Measurements from ENCODE around the gene RPA3. TPM values are rescaled to one million over a fixed set of nuclear protein-coding genes. Genes with fewer than 3 reads are reported as not detected.

Gene RPA3
- total RNA-seq, 1 experiment from 2014 or later, result 108 TPM

- Mint-ChIP-seq H3K4me1 (peaks cover 3 to 4% of the 10 kb centered on the region in 2 experiments; a peak in 1 of 4 replicates), H3K9me3 (peaks cover 33 to 37% of the 10 kb centered on the region in 2 experiments)
- WGBS (ENCODE audit: extremely low coverage, insufficient read length, low lambda C conversion rate), result no CpG with 5 or more reads among the region's 1 CpG
Measured at GRCh38 chr7:7630626-7631329, 87.6 kb downstream of the RPA3 start.

More at GRCh38 chr7:7630626-7631329, 87.6 kb downstream of the RPA3 start:
- Histone ChIP-seq H2AK5ac (ENCODE audit: insufficient read length, low read length) (no peak overlapping the region), H2BK120ac (ENCODE audit: low read depth, low read length, poor library complexity, severe bottlenecking) (no peak overlapping the region), H3K4me1 (ENCODE audit: insufficient read depth, low read length) (no peaks in the 10 kb centered on the region), H3K23ac (ENCODE audit: insufficient read length, low read depth, low read length) (no peak overlapping the region), H3K9me3 (ENCODE audit: control insufficient read depth, low read depth, low read length) (no peaks in the 10 kb centered on the region), H2BK5ac (ENCODE audit: insufficient read length, low read length) (no peak overlapping the region), H3K27me3 (ENCODE audit: insufficient read depth, low read length) (no peaks in the 10 kb centered on the region), H4K5ac (ENCODE audit: insufficient read length, low read depth, low read length) (no peak overlapping the region), H2AFZ (ENCODE audit: low read length) (no peak overlapping the region), H3K79me2 (ENCODE audit: insufficient read depth, low read length) (no peaks in the 10 kb centered on the region), H3K18ac (ENCODE audit: insufficient read length, low read depth, low read length) (no peak overlapping the region), H4K20me1 (ENCODE audit: control insufficient read depth, insufficient read depth, insufficient read length) (no peaks in the 10 kb centered on the region), H2BK20ac (ENCODE audit: low read depth, low read length, poor library complexity, severe bottlenecking) (no peak overlapping the region), H3K27ac (ENCODE audit: insufficient read length, low read depth, low read length) (no peak overlapping the region), H3K79me1 (ENCODE audit: insufficient read depth, low read depth, low read length, poor library complexity, severe bottlenecking) (no peaks in the 10 kb centered on the region), H2BK15ac (ENCODE audit: low read depth, low read length) (no peak overlapping the region), H4K91ac (ENCODE audit: insufficient read length, low read depth, low read length) (no peak overlapping the region), H3K4ac (ENCODE audit: low read depth, low read length) (no peak overlapping the region), H3K14ac (ENCODE audit: insufficient read depth, low read length) (no peak overlapping the region), H4K8ac (replicated peaks; ENCODE audit: insufficient read length, low read depth, low read length) (no peak overlapping the region), H3K56ac (ENCODE audit: insufficient read length, low read depth, low read length) (no peak overlapping the region), H3T11ph (ENCODE audit: low read length) (no peak overlapping the region), H2BK12ac (ENCODE audit: insufficient read length, low read depth, low read length) (no peak overlapping the region), H3K4me2 (ENCODE audit: insufficient read depth, insufficient read length, low read length) (no peak overlapping the region), H3K23me2 (ENCODE audit: insufficient read length, low read depth, low read length, poor library complexity, severe bottlenecking) (no peaks in the 10 kb centered on the region), H3K9ac (ENCODE audit: extremely low read depth, insufficient read length, low read length) (no peak overlapping the region)
- no peak overlapping the region; a peak in 1 of 5 replicates for H3K4me3 Mint-ChIP-seq
- no peak for DNase-seq
- H3K27ac Mint-ChIP-seq, result no peak overlapping the region
- H3K36me3 Mint-ChIP-seq (ENCODE audit: insufficient read depth in 1 of 3, low read depth in 3 of 3), result peaks cover 22 to 36% (median 23%) of the 10 kb centered on the region in 3 experiments
- no peak for TF ChIP-seq CTCF (conservative IDR thresholded peaks at IDR 0.05)
- no peaks in the 10 kb centered on the region; the same call in 1 of the 2 replicates for H3K27me3 Mint-ChIP-seq (ENCODE audit: low read depth)
